Ishikawa (cell line): Measurements from ENCODE around the gene RPL22L1.

Source experiments
- CEBPB ChIP-seq: IDR thresholded peaks from 2 replicates; pipeline ENCODE4 v1.6.1; 2012
- CREB1 ChIP-seq: IDR thresholded peaks from 2 replicates; pipeline ENCODE4 v1.6.1; 2012; ENCODE audit warnings: low read depth
- EP300 ChIP-seq: IDR thresholded peaks from 2 replicates; pipeline ENCODE4 v1.6.1; 2012; ENCODE audit warnings: borderline replicate concordance
- RAD21 ChIP-seq: IDR thresholded peaks from 2 replicates; pipeline ENCODE4 v1.6.1; 2012; ENCODE audit warnings: low read depth
- TAF1 ChIP-seq: IDR thresholded peaks from 2 replicates; pipeline ENCODE4 v1.6.1; 2012; ENCODE audit warnings: low read depth, mild to moderate bottlenecking
- TCF12 ChIP-seq: IDR thresholded peaks from 2 replicates; pipeline ENCODE4 v1.6.1; 2012; ENCODE audit warnings: low read depth
- TEAD4 ChIP-seq: IDR thresholded peaks from 2 replicates; pipeline ENCODE4 v1.6.1; 2012
- ZBTB7A ChIP-seq: IDR thresholded peaks from 2 replicates; pipeline ENCODE4 v1.6.1; 2012; ENCODE audit warnings: low read depth

- TF ChIP-seq CEBPB: no peak; the same call in 1 of the 2 replicates
- TF ChIP-seq RAD21: no peak
- no peak; the same call in 1 of the 2 replicates for TF ChIP-seq TCF12
- TF ChIP-seq TEAD4: no peak
- no peak for TF ChIP-seq CREB1
- no peak for TF ChIP-seq ZBTB7A
- no peak for TF ChIP-seq EP300
- TF ChIP-seq TAF1: no peak
These were observed 5.3 kb downstream of the RPL22L1 start for GRCh38 chr3:170864525-170865208.
